NCI-H187 treated with DMSO at 0.1 percent for 48 hours (cell line): Measurements from ENCODE around the gene TPGS1.

Source experiments
- DNase-seq: peaks from one replicate; lab custom pipeline; 2025; lab: John Stamatoyannopoulos, UW

The TPGS1 gene

GRCh38 chr19:495402-496111, 11.7 kb upstream of the TPGS1 start:
- DNase-seq, result no peak

DNA sequence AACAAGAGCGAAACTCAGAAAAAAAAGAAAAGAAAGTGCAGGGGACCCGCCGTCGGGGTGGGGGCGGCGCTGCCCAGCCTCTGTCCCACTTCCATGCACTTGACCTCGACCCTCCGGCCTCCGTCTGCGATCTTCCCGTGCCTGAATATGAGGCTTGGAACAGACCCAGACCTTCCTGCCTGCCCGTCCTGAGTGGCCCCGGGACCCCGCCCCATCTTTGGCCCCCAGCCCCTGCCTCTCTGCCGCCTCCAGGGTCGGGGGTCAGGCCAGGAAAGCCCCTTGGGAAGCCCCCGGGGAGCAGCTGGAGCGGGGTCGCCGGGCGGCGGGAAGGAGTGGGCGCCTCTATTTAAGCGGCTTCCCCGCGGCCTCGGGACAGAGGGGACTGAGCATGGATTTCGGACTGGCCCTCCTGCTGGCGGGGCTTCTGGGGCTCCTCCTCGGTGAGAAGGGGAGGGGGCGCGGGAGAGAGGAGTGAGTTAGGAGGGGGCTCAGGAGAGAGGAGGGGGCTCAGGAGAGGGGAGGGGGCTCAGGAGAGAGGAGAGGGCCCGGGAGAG, 11.1 kb upstream of the TPGS1 start, which contains the start of gene MADCAM1:
TSS of gene MADCAM1 (plus strand) at position 375 of the 554 bp plus-strand sequence. CDS start at position 389, 14 bp downstream.
- DNase-seq, result no peak

DNA sequence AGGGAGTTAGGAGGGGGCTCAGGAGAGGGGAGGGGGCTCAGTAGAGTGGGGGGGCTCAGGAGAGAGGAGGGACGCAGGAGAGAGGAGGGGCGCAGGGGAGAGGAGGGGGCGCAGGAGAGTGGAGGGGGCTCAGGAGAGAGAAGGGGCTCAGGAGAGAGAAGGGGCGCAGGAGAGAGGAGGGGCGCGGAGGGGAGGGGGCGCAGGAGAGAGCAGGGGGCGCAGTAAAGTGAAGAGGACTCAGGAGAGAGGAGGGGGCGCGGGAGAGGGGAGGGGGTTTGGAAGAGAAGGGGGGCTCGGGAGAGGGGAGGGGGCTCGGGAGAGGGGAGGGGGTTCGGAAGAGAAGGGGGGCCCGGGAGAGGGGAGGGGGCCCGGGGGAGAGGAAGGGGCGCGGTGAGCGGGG, 10.3 kb upstream of the TPGS1 start:
- DNase-seq, result no peak

GRCh38 chr19:497491-497868, 9.8 kb upstream of the TPGS1 start:
- DNase-seq, result no peak

DNA sequence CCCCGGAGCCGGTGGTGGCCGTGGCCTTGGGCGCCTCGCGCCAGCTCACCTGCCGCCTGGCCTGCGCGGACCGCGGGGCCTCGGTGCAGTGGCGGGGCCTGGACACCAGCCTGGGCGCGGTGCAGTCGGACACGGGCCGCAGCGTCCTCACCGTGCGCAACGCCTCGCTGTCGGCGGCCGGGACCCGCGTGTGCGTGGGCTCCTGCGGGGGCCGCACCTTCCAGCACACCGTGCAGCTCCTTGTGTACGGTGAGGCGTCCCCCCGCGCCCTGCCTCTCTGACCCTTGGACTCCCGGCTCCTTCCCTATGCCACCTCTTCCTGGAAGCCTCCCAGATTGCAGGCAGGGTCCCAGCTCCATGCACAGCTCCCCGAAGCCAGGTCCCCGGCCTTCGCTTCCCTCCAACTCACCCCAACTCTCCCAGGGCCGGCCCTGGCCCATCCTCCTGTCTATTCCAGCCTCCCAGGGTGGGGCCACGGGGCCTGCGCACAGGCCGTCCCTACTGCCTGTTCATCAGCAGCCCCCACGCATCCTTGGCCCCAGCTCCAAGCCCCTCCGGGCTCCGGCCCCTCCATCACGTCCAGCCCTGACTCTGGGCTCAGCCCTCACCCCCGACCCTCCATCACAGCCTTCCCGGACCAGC, 9.3 kb upstream of the TPGS1 start:
- DNase-seq, result no peak

- DNase-seq, result no peak
These were observed 8.8 kb upstream of the TPGS1 start for GRCh38 chr19:498511-498891.

DNA sequence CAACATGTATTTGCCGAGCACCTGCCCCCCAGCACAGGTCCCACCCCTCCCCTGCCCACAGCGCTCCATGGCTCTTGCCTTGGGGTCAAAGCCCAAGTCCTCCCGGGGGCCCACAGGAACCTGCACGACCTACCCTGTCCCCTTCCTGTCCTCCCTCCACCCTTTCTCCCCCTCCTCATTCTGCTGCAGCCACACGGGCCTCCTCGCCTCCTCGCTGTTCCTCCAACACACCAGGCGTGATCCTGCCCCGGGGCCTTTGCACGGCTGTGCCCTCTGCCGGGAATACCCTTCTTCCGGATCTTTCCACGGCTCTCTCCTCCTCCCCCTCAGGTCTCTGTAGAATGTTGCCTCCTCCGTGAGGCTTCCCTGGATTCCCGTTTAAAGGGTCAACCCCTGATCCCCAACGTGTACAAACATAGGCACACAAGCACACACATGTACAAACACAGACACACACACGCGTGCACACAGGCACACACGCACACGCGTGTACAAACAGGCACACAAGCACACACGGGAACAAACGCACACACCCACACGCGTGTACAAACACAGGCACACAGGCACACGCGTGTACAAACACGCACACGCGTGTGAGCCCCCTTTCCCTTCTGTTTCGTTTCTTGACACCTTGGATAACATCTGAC, 8.2 kb upstream of the TPGS1 start:
- no peak for DNase-seq

- no peak for DNase-seq
These were observed 5.7 kb upstream of the TPGS1 start for GRCh38 chr19:501646-502045.

DNA sequence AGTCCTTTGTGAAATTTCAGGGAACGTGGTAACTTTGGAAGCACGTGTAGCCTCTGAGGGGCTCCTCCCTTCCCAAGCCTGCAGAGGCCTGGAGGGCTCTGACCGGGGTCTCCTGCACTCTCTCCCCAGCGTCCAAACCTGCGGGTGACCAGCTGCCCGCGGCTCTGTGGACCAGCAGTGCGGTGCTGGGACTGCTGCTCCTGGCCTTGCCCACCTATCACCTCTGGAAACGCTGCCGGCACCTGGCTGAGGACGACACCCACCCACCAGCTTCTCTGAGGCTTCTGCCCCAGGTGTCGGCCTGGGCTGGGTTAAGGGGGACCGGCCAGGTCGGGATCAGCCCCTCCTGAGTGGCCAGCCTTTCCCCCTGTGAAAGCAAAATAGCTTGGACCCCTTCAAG, 2.7 kb upstream of the TPGS1 start:
- no peak for DNase-seq

- DNase-seq, result peak; percentile 94
These were observed 652 bp upstream of the TPGS1 start for GRCh38 chr19:506404-507285.

DNA sequence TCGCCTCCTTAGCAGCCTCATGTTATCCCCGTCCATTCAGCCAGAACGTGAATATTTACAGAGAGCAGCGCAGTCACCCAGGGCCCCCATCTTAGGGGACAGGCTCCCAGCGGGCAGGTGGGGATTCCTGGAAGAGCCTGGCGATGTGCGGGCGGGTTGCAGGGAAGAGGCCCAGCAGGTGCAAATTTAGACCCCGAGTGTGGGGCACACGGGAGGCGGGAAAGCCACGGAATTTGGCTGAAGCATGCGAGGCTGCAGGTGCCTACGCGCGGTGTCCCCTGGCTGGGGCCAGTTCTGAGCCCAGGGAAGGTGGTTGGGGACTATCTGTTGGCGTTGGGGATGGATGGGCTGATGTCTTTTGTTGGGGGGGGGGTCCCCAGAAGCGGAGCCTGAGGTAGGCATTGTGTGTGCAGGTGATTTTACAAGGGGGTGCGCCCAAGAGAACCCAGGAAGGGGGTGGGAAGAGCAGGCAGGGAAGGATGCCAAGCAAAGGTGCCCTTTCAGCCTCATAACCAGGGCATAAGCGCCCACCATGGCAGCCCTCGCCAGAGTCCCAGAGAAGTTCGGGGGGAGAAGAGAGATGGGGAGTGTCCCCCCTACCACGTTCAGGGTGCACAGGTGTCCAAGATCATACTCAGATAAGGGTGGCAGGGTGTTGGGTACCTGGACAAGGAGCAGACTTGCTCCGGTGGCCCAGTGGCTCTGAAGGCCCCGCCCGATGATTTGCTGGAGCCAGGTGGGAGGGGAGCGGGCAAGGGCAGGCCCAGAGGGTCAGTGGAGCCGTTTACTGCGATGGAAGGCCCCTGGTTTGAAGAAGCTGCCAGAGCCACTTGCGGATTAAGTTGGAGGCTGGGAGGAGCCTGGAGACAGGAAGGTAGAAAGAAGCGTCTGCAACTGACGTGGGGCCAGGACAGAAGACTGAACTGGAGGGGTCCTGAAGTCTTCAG, 1.2 kb downstream of the TPGS1 start:
- no peak for DNase-seq

DNA sequence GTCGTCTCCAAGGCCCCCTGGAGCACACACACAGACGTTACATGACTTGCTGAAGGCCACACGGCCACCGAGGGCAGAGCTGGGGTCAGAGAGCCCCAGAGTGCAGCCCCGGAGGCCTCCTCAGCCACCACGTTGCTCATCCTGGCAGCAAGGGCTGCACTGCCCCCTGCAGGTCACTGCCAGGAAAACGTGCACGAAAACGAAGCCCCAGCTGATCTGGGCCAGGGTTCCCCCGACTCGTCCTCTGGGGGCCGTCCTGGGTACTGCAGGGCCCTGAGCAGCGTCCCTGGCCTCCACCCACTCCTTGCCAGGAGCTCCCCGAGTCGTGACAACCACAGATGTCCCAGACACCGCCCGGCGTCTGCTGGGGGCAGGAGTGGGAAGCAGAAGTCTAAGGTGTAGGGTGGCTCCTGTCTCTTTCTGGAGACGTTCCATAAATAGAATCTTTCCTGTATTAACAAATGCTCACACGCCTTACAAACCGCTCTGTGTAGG, 3.4 kb downstream of the TPGS1 start:
- no peak for DNase-seq

DNA sequence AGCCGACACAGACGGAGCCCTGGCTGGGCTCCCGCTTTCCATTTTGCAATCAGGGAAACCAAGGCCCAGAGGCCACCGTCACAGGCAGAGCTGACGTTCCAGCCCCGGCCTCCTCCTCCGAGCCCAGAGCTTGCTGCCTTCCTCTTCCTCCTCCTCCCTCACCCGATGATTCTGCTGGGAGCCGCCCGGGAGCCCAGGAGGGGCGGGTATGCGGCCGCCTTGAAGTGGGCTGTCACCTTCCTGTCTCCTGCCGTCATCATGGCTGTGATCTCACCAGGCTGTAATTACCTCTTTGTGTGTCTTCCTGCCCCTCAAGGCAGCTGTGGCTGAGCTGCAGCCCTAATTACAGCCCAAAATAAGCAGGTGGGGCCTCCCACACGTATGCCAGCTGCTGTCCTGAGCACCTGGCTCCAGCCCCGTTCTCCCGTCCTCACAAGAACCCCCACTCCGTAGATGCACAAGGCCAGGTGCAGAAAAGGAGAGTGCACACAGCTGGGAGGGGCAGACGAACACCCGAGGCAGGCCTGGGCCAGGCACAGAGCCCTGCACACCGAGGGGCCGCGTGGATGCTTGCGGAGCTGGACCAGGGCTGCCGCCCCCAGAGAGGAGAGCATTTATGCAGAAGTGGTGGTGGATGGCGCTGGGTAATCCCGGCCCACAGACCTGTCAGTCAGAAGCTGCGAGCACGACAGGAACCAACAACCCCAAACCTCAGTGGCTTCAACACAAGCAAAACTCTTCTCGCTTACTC, 4.0 kb downstream of the TPGS1 start:
- peak; percentile 92 for DNase-seq

DNA sequence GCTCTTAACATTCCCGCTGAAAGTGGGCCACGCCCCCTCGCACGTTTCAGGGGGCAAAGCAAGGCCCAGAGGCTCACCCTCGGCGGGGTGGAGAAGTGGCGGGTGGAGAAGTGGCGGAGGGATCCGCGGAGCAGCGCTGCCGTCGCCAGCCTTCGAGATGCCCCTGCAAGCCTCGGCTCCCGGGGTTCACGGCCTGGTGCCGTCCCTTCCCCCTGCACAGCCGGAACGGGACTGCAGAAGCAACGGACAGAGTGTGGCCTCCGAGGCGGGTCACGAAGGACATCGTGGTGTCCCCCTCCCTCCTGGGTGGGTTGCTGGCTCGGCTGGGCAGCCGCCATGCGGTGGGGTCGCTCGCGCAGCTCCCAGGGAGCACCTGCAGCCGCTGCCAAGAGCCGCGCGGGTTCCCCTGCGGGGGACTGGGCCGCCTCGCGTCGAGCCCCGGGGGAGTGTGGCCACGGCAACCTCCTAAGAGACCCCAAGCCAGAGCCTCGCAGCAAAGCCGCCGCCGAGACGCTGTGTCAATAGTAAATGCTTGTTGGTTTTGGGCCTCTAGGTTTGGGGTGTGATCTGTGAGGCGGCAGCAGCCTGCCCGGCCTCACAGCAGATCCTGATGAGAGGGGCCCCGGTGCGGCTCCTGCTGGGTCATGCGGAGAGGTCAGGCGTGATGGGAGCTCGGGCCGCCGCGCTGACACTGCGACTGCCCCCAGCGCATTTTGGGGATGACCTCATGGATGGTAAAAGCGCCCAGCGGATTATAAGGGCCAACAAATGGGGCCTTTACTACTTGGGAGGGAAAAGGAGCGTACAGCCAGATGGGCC, 5.5 kb downstream of the TPGS1 start:
- peak; percentile 33 for DNase-seq

DNA sequence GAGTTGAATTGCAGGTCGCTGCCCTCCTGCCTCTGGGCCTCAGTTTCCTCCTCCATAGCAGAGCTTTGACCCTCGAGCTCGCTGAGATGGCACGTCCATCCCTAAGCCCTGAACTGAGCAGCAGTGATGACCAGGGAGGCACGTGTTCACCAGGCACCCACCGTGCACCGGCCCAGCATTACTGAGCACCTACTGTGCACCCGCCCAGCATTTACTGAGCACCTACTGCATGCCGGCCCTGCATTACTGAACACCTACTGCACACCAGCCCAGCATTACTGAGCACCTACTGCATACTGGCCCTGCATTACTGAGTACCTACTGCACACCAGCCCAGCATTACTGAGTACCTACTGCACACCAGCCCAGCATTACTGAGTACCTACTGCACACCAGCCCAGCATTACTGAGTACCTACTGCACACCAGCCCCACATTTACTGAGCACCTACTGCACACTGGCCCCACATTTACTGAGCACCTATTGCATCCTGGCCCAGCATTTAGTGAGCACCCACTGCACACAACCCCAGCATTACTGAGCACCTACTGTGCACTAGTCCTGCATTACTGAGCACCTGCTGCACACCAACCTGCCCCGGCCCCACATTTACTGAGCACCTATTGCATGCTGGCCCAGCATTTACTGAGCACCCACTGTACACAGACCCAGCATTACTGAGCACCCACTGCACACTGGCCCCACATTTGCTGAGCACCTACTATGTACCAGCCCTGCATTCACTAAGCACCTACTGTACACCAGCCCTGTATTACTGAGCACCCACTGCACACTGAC, 6.3 kb downstream of the TPGS1 start:
- DNase-seq, result no peak

- no peak for DNase-seq
These were observed 6.9 kb downstream of the TPGS1 start for GRCh38 chr19:514166-514663.

DNA sequence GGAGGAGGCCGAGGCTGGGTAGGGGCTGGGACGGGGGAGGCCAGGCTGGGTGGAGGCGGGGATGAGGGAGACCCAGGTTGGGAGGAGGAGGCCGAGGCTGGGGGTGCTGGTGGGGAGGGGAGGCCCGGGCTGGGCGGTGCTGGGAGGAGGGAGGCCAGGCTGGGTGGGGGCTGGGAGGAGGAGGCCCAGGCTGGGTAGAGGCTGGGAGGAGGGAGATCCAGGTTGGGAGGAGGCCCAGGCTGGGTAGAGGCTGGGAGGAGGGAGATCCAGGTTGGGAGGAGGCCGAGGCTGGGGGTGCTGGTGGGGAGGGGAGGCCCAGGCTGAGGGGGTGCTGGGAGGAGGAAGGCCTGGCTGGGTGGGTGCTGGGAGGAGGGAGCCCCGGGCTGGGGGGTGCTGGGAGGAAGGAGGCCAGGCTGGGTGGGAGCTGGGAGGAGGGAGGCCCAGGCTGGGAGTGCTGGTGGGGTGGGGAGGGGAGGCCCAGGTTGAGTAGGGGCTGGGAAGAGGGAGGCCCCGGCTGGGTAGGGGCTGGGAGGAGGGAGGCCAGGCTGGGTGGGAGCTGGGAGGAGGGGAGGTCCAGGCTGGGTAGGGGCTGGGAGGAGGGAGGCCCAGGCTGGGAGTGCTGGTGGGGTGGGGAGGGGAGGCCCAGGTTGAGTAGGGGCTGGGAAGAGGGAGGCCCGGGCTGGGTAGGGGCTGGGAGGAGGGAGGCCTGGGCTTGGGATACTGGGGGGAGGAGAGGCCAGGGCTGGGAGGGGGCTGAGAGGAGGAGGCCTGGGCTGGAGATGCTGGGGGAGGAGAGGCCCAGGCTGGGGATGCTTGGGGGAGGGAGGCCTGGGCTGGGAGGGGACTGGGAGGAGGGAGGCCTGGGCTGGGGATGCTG, 10.7 kb downstream of the TPGS1 start:
- DNase-seq, result no peak
